ENCODE measurements around the gene TEAD3.

Gene TEAD3

DNA sequence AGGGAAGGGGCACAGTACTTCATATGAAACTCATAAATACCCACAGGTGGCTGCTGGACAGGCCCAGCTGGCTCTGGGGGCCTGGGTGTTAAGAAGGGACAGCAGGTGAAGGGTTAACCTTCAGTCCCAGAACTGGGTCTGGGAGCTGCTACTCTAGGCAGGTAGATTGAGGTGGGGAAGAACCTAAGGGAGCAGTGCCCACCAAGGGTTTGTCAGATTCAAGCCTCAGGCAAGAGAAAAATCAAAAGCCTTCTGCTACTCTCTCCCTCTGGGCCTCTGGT lies 23.1 kb downstream of the TEAD3 start:
- no peak for DNase-seq

DNA sequence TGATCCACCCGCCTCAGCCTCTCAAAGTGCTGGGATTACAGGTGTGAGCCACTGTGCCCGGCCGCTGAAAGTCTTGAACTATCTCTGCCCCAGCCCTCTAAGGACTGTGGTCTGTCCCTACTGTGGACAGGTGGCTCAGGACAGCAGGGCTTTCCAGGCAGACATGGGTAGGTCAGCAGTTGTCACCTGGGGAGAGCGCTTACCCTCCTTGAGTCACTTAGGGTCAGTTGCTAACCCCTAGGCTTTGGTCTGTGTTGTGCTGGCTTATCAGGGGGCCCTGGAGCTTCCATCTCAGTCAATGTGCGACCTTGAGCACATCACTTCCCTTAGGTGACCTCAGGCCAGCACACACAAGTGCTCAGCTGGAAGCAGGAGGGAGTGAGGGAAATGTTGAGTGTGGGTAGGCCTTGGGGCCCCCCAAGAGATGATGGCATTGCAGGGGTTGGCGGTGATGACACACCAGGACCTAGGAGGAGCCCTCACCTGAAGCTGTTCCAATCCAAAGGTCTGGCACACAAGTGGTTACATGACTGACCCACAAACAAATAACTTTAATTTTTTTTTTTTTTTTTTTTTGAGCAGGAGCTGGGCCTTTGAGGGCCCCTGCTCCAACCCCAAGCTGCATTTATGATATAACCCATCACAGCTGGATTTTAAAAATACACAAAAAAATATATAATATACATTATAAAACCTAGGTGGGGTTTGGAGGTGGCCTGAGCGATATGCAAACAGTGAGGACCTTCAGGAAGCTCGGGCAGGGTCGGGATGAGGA lies 23.6 kb downstream of the TEAD3 start:
- DNase-seq: no peak

- DNase-seq: no peak
These were observed 25.0 kb downstream of the TEAD3 start for GRCh38 chr6:35471836-35472345.

- DNase-seq: no peak
These were observed 26.2 kb downstream of the TEAD3 start for GRCh38 chr6:35470663-35471120.

DNA sequence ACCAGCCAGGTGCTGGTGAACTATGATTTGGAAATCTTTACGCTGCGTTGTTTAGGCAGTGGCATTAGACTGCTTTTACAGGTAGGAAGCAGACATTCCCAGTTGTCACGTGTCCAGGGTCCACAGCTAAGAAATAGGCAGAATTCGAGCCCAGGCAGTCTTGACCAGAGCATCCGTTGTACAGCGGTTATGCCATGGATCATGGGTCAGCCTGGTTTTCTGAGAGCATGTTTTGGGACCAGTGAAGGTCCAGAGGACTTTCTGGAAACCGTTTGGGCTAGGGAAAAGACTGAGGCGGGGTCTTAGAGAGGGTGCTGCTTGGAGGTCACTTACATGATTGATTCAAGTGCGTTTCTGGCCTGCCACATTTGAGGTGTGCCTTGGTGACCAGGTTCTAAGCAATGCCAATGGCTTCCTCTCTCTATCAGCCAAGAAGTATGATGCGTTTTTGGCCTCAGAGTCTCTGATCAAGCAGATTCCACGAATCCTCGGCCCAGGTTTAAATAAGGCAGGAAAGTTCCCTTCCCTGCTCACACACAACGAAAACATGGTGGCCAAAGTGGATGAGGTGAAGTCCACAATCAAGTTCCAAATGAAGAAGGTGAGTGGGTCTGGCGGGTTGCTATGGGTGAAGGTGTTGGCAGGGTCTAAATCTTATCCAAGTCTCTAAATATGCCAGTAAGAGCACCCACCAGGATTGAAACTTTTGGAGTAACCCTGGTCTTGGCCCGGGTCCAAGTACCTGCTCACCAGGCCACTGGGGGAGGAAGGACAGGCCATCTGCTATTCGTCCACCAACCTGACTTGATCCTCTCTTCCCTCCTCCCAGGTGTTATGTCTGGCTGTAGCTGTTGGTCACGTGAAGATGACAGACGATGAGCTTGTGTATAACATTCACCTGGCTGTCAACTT lies 26.9 kb downstream of the TEAD3 start:
- DNase-seq: no peak

- peak; percentile 44 for DNase-seq
These were observed 27.7 kb downstream of the TEAD3 start for GRCh38 chr6:35468980-35469750.

GRCh38 chr6:35468181-35468979 lies 28.5 kb downstream of the TEAD3 start, which contains the start of gene RPL10A:
TSS of gene RPL10A (plus strand) at chr6:35468401. CDS start at chr6:35468435, 34 bp downstream.
- peak; percentile 99 for DNase-seq

DNA sequence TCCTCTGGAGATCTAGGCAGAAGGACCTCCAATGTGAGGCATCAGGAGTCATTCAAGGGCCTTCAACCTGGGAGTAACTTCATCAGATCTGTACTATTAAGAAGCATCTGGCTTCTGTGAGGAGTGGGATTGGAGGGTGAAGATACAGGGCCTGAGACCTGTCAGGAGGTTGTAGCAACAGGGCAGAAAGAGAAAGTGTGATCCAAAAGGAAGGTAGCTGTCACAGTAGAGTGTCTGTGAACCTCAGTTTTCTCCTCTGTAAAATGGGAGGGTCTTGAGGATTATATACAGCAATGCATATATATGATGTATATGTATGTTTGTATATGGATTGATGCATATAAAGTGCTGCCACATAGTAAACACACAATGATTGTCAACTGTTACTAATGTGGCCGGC lies 31.2 kb downstream of the TEAD3 start:
- DNase-seq: no peak

GRCh38 chr6:35463292-35463691 lies 33.6 kb downstream of the TEAD3 start:
- DNase-seq: no peak

GRCh38 chr6:35461270-35461669 lies 35.6 kb downstream of the TEAD3 start:
- no peak for DNase-seq

GRCh38 chr6:35457907-35458306 lies 39.0 kb downstream of the TEAD3 start:
- DNase-seq: no peak

DNA sequence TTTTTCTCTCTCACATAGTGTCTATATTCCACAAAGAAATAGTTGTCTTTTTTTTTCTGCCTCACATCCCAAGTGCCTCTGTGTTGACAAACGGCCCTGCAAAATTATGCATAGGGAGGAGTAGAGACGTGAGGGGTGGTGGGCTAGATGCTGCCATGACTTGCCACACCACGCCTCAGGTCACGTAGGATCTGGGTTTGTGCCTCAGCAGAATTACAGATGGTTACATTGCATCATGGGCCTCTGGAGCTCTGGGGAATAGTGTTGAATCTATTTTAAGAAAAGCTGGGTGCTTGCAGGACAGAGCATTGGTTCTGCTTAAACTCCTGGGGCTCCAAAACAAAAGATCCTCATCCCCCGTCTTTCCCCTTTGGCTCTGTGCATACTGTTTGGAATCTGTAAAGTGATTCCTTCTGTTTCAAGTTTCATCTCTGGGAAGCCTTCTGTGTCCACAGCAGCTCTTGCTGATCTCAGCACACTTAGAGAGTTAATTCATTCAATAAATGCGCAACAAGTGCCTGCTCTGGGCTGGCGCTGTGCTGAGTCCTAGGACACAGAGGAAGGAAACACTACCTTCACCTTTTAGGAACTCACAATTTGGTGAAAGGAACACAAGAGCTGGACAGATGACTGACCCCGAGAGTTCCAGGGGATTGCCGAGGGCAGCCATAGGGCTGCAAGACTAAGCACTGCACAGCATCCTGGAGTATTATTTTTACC lies 42.3 kb downstream of the TEAD3 start:
- DNase-seq: no peak

DNA sequence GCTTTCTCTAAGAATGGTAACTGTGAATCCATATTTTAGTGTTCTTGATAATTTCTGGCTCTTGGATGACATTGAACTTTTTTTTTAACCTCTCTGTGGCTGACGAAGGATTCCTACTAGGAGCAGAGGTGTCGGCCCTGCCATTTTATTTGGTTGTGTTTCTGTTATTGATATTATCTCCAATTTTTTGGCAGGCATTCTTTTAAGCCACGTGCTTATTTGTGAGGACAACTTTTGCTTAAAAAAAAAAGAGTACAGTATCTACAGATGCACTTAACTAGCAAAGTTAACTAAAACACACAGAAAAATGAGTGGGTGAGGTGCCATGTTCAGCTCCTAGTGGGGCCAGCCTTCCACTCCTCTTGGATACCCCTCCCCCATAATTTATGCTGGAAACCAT lies 43.6 kb downstream of the TEAD3 start:
- DNase-seq: no peak

DNA sequence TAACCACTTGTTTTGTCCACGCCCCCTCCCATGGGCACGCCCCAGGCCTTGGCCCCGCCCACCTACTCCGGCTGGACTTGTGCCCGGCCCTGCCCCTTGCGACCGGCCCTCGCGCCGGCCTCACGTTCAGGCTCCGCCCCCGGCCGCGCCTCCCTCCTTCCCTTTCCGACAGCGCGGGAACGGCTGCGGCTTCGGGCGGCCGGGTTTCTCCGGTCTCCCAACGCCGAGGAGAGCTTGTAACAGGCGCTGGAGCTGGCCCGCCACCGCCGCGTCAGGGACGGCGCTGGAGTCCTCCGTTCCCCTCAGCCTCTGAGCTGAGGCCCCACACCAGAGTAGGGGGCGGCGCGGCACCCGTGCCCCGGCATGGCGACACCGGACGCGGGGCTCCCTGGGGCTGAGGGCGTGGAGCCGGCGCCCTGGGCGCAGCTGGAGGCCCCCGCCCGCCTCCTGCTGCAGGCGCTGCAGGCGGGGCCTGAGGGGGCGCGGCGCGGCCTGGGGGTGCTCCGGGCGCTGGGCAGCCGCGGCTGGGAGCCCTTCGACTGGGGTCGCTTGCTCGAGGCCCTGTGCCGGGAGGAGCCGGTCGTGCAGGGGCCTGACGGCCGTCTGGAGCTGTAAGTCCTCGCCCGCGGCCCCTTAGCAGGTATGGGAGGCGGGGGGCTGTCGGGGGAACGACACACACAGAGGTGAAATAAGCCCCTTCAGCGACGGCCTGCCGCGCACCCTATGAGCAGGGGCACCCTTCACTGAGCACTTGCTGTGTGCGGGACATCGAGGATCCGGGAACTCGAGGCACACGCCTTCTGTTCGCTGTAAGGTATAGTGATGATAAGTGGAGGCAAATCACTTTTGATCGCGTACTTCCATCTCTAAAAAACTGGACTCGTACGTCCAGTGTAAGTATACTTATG lies 44.4 kb downstream of the TEAD3 start, which contains the start of gene FANCE:
Gene FANCE, plus strand, starts transcription at position 156 of the 908 bp plus-strand sequence. Its CDS starts 208 bp downstream, at position 364.
- peak; percentile 95 for DNase-seq

DNA sequence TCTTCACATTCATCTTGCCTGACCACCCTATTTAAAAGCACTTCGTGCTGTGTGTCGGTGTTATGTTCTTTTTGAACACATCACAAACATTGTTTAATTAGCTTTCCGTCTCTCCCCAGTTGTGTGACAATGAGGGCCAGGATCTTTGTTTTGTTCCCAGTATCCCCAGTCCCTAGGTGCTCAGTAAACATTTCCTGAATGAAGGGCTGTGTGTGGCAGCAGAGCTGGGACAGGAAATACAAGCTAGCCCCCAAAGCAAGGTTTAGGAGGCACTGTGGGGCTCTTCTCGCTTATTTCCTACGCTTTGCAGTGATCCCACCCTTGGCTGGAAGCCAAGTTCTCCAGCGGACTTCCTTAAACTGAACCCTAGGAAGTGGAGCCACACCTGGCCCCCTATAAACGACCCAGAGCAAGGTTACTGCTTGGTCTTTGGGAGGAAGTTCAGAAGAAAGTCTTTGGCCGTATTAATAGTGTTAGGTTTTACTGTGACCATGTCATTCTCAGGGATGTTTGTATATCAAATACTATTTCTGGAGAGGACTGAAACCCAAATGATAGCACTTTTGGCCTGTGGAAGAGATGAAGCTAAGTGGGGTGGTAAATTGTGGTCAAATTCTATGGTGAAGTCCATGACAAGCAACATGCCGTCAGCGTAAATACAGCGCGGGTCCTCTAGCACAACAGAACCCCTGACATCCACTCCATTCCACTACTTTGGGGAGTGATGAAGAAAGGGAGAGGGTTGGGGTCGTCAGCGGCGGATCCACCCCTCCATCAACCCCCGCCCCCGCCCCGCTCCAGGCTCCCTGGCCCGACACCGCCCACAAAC lies 45.3 kb downstream of the TEAD3 start:
- peak; percentile 21 for DNase-seq

- peak; percentile 73 for DNase-seq
These were observed 47.5 kb downstream of the TEAD3 start for GRCh38 chr6:35449287-35449881.

GRCh38 chr6:35448191-35448590 lies 48.7 kb downstream of the TEAD3 start:
- no peak for DNase-seq

DNA sequence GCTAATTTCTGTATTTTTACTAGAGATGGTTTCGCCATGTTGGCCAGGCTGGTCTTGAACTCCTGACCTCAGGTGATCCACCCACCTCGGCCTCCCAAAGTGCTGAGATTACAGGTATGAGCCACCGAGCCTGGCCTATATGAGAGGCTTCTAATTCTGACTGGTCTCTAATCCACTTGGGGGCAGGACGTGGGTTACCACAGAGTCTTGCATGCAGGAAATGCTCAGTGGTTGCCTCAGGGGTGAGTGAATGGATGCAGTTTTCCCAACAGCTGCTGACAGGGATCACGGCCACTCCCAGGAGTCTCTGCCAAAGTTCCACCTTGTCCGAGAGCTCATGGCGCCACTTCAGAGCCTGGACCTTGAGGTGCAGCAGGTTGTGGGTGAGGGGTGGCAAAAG lies 51.2 kb downstream of the TEAD3 start:
- DNase-seq: no peak

Data from retina (tissue), 1 donor.